Measurements from ENCODE around the gene LUZP1. TPM values are rescaled to one million over a fixed set of nuclear protein-coding genes. Genes with fewer than 3 reads are reported as not detected.
"Not testable (repeated sequence)": the region's sequence is repeated elsewhere in the genome, so short reads cannot be mapped to it uniquely, and the experiment has no call there.

Gene LUZP1
- polyA plus RNA-seq, 1 donor from 2014 or later = 13.2 TPM

- Mint-ChIP-seq H3K4me3 (no peak overlapping the region), H3K9me3 (no peaks in the 10 kb centered on the region), H3K27ac (no peak overlapping the region), H3K27me3 (no peaks in the 10 kb centered on the region), H3K36me3 (peaks cover 3% of the 10 kb centered on the region), H3K4me1 (no peaks in the 10 kb centered on the region)
Observed at GRCh38 chr1:23198373-23198772, 29.7 kb upstream of the LUZP1 start.

GRCh38 chr1:23196627-23197328, 28.1 kb upstream of the LUZP1 start:
- Mint-ChIP-seq H3K9me3 (no peaks in the 10 kb centered on the region), H3K4me1 (peaks cover 0 to 1% (median 0%) of the 10 kb centered on the region in 3 donors), H3K4me3 (no peak overlapping the region), H3K27ac (no peak overlapping the region), H3K27me3 (peaks cover 6% of the 10 kb centered on the region), H3K36me3 (peaks cover 4% of the 10 kb centered on the region)

- Mint-ChIP-seq H3K4me1 (peaks cover 0 to 1% (median 0%) of the 10 kb centered on the region in 3 donors), H3K9me3 (no peaks in the 10 kb centered on the region), H3K27ac (peak overlapping the region in 1 of 3 donors; percentile 19), H3K4me3 (no peak overlapping the region), H3K27me3 (peaks cover 9% of the 10 kb centered on the region), H3K36me3 (peaks cover 3% of the 10 kb centered on the region)
Observed at GRCh38 chr1:23194119-23194984, 25.7 kb upstream of the LUZP1 start.

GRCh38 chr1:23193391-23194118, 24.9 kb upstream of the LUZP1 start:
- H3K9me3 Mint-ChIP-seq = no peaks in the 10 kb centered on the region
- H3K4me3 Mint-ChIP-seq = no peak overlapping the region
- H3K27me3 Mint-ChIP-seq = peaks cover 9% of the 10 kb centered on the region
- no peak overlapping the region for H3K27ac Mint-ChIP-seq
- H3K4me1 Mint-ChIP-seq = peaks cover 0 to 1% (median 0%) of the 10 kb centered on the region in 3 donors
- peaks cover 3% of the 10 kb centered on the region for H3K36me3 Mint-ChIP-seq

GRCh38 chr1:23191199-23191598, 22.5 kb upstream of the LUZP1 start:
- peaks cover 9% of the 10 kb centered on the region for H3K27me3 Mint-ChIP-seq
- H3K4me1 Mint-ChIP-seq = peaks cover 0 to 1% (median 0%) of the 10 kb centered on the region in 3 donors
- H3K36me3 Mint-ChIP-seq = peaks cover 3% of the 10 kb centered on the region
- H3K27ac Mint-ChIP-seq = peak overlapping the region in 1 of 3 donors; percentile 69
- no peaks in the 10 kb centered on the region for H3K9me3 Mint-ChIP-seq
- no peak overlapping the region for H3K4me3 Mint-ChIP-seq

GRCh38 chr1:23188936-23189452, 20.3 kb upstream of the LUZP1 start:
- H3K27ac Mint-ChIP-seq = peak overlapping the region in 1 of 3 donors; percentile 50
- not testable (repeated sequence) for H3K27me3 Mint-ChIP-seq, H3K36me3 Mint-ChIP-seq, H3K9me3 Mint-ChIP-seq, H3K4me3 Mint-ChIP-seq, H3K4me1 Mint-ChIP-seq

- Mint-ChIP-seq H3K9me3 (no peaks in the 10 kb centered on the region), H3K36me3 (peaks cover 3% of the 10 kb centered on the region), H3K27ac (no peak overlapping the region), H3K27me3 (peaks cover 9% of the 10 kb centered on the region), H3K4me1 (peaks cover 3 to 9% (median 5%) of the 10 kb centered on the region in 3 donors), H3K4me3 (no peak overlapping the region)
Observed at GRCh38 chr1:23188434-23188884, 19.8 kb upstream of the LUZP1 start.

- Mint-ChIP-seq H3K27ac (no peak overlapping the region), H3K4me1 (peaks cover 1 to 9% (median 5%) of the 10 kb centered on the region in 3 donors), H3K27me3 (peaks cover 14% of the 10 kb centered on the region), H3K36me3 (peaks cover 3% of the 10 kb centered on the region), H3K4me3 (no peak overlapping the region), H3K9me3 (no peaks in the 10 kb centered on the region)
Observed at GRCh38 chr1:23187637-23188036, 19.0 kb upstream of the LUZP1 start.

- Mint-ChIP-seq H3K4me3 (no peak overlapping the region), H3K27ac (no peak overlapping the region)
Observed at GRCh38 chr1:23185381-23185780, 16.7 kb upstream of the LUZP1 start.

GRCh38 chr1:23184212-23184934, 15.7 kb upstream of the LUZP1 start:
- no peaks in the 10 kb centered on the region for H3K9me3 Mint-ChIP-seq
- H3K27ac Mint-ChIP-seq = no peak overlapping the region
- H3K4me3 Mint-ChIP-seq = peak overlapping the region; percentile 18 to 89 (median 53)
- H3K27me3 Mint-ChIP-seq = peaks cover 6% of the 10 kb centered on the region
- no peaks in the 10 kb centered on the region for H3K36me3 Mint-ChIP-seq
- H3K4me1 Mint-ChIP-seq = peaks cover 1 to 9% (median 6%) of the 10 kb centered on the region in 3 donors

More at GRCh38 chr1:23185381-23185780, 16.7 kb upstream of the LUZP1 start:
- H3K4me1 Mint-ChIP-seq = peaks cover 1 to 9% (median 5%) of the 10 kb centered on the region in 3 donors
- peaks cover 8% of the 10 kb centered on the region for H3K27me3 Mint-ChIP-seq
- no peaks in the 10 kb centered on the region for H3K9me3 Mint-ChIP-seq
- peaks cover 1% of the 10 kb centered on the region for H3K36me3 Mint-ChIP-seq

GRCh38 chr1:23179862-23180261, 11.2 kb upstream of the LUZP1 start:
- no peaks in the 10 kb centered on the region for H3K36me3 Mint-ChIP-seq
- peaks cover 6% of the 10 kb centered on the region for H3K27me3 Mint-ChIP-seq
- H3K9me3 Mint-ChIP-seq = no peaks in the 10 kb centered on the region
- peak overlapping the region in 1 of 4 donors; percentile 75 for H3K4me3 Mint-ChIP-seq
- no peak overlapping the region for H3K27ac Mint-ChIP-seq
- H3K4me1 Mint-ChIP-seq = peaks cover 8 to 24% (median 22%) of the 10 kb centered on the region in 3 donors

GRCh38 chr1:23178950-23179349, 10.3 kb upstream of the LUZP1 start:
- H3K27ac Mint-ChIP-seq = peak overlapping the region in 1 of 3 donors; percentile 16

GRCh38 chr1:23178414-23178813, 9.8 kb upstream of the LUZP1 start:
- H3K27ac Mint-ChIP-seq = peak overlapping the region in 2 of 3 donors; percentile 16
- peaks cover 7 to 20% (median 15%) of the 10 kb centered on the region in 3 donors for H3K4me1 Mint-ChIP-seq
- peaks cover 6% of the 10 kb centered on the region for H3K27me3 Mint-ChIP-seq
- H3K36me3 Mint-ChIP-seq = no peaks in the 10 kb centered on the region
- H3K4me3 Mint-ChIP-seq = peak overlapping the region; percentile 70 to 85 (median 78)
- peaks cover 0 to 2% (median 0%) of the 10 kb centered on the region in 3 donors for H3K9me3 Mint-ChIP-seq

More at GRCh38 chr1:23178950-23179349, 10.3 kb upstream of the LUZP1 start:
- Mint-ChIP-seq H3K36me3 (no peaks in the 10 kb centered on the region), H3K9me3 (peaks cover 0 to 2% (median 0%) of the 10 kb centered on the region in 3 donors), H3K27me3 (peaks cover 6% of the 10 kb centered on the region), H3K4me1 (peaks cover 7 to 22% (median 15%) of the 10 kb centered on the region in 3 donors), H3K4me3 (peak overlapping the region; percentile 51 to 76 (median 74))
